ENCODE measurements around the gene ERBB4. TPM values are rescaled to one million over a fixed set of nuclear protein-coding genes. Genes with fewer than 3 reads are reported as not detected.
A peak's percentile ranks its signal among the peaks of the same experiment; 100 is the strongest.

Gene ERBB4
- polyA plus RNA-seq, 1 donor from 2014 or later: not detected

DNA sequence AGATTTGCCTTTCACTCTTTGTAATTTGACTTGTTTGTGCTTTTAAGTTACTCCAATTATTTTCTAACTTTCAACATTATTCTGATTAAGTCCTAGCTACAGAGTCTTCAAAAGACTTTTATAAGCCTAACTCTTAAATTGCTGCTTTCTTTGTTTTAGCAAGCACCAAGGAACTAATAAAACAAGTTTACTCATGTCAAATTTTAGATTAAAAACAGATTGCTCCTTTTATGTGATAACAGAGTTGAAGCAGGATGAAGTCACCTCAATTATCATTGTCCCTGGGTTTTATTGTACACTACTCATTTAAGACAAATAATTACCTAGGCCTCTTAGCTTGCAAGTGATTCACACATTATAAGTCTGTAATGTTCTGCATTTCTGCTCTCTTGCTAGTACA is 678.4 kb downstream of the ERBB4 start:
- no peak overlapping the region for H3K27ac Mint-ChIP-seq
- peaks cover 0 to 4% (median 2%) of the 10 kb centered on the region in 3 donors for H3K9me3 Mint-ChIP-seq
- H3K36me3 Mint-ChIP-seq: no peaks in the 10 kb centered on the region
- H3K4me1 Mint-ChIP-seq: no peaks in the 10 kb centered on the region
- H3K27me3 Mint-ChIP-seq: no peaks in the 10 kb centered on the region
- no peak overlapping the region for H3K4me3 Mint-ChIP-seq

- H3K36me3 Mint-ChIP-seq: no peaks in the 10 kb centered on the region
- H3K4me3 Mint-ChIP-seq: no peak overlapping the region
- H3K27me3 Mint-ChIP-seq: no peaks in the 10 kb centered on the region
- no peaks in the 10 kb centered on the region for H3K9me3 Mint-ChIP-seq
- no peaks in the 10 kb centered on the region for H3K4me1 Mint-ChIP-seq
- H3K27ac Mint-ChIP-seq: no peak overlapping the region
Measured at GRCh38 chr2:211854832-211855231, 683.8 kb downstream of the ERBB4 start.

DNA sequence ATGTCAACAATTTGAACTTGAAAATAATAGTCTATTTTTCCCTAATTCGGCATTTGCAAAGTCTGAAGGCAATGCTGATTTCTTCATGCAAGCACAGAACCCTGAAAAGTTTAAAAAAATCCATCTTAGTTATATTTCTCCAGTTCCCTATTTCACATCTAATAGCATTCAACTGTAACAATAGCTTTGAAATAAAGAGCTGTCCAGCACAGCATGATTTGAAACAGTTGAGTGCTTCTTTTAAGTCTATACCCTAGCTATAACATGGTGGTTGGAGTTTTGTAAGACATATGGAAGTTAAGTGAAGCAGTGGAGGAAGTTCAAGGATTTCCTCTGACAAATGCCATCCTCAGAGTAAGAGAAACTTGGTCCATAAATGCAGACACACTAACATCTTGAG is 691.9 kb downstream of the ERBB4 start:
- Mint-ChIP-seq H3K27me3 (no peaks in the 10 kb centered on the region), H3K27ac (peak overlapping the region in 1 of 3 donors; percentile 15), H3K4me1 (no peaks in the 10 kb centered on the region), H3K36me3 (no peaks in the 10 kb centered on the region), H3K4me3 (no peak overlapping the region), H3K9me3 (peaks cover 0 to 1% (median 0%) of the 10 kb centered on the region in 3 donors)

DNA sequence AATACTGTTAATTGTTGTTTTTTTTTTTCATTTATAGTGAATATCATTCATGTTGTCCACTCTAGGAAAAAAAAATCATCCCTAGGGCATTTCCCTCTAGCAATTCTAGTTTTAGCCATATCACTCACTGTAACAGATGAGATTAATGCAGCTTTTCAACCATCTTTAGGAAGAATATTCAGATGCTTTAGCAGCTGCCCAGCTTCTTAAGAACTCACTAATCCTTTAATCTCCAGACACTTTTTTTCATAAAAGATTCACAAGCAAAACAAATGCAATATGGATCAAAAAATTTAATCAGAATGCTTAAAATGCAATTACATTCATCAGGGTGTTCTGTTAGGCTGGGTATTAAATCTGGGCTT is 692.6 kb downstream of the ERBB4 start:
- Mint-ChIP-seq H3K4me3 (no peak overlapping the region), H3K27me3 (no peaks in the 10 kb centered on the region), H3K9me3 (peaks cover 0 to 1% (median 0%) of the 10 kb centered on the region in 3 donors), H3K36me3 (no peaks in the 10 kb centered on the region), H3K4me1 (no peaks in the 10 kb centered on the region), H3K27ac (no peak overlapping the region)

GRCh38 chr2:211845338-211846035 is 693.1 kb downstream of the ERBB4 start:
- no peak overlapping the region for H3K4me3 Mint-ChIP-seq
- H3K36me3 Mint-ChIP-seq: no peaks in the 10 kb centered on the region
- no peak overlapping the region for H3K27ac Mint-ChIP-seq
- no peaks in the 10 kb centered on the region for H3K27me3 Mint-ChIP-seq
- peaks cover 0 to 1% (median 0%) of the 10 kb centered on the region in 3 donors for H3K9me3 Mint-ChIP-seq
- H3K4me1 Mint-ChIP-seq: no peaks in the 10 kb centered on the region

GRCh38 chr2:211837706-211838105 is 700.9 kb downstream of the ERBB4 start:
- no peak overlapping the region for H3K27ac Mint-ChIP-seq
- H3K27me3 Mint-ChIP-seq: no peaks in the 10 kb centered on the region
- no peaks in the 10 kb centered on the region for H3K4me1 Mint-ChIP-seq
- peaks cover 0 to 13% (median 0%) of the 10 kb centered on the region in 3 donors for H3K9me3 Mint-ChIP-seq
- H3K4me3 Mint-ChIP-seq: no peak overlapping the region
- no peaks in the 10 kb centered on the region for H3K36me3 Mint-ChIP-seq

- Mint-ChIP-seq H3K36me3 (no peaks in the 10 kb centered on the region), H3K4me3 (no peak overlapping the region)
Measured at GRCh38 chr2:211837206-211837605, 701.4 kb downstream of the ERBB4 start.

DNA sequence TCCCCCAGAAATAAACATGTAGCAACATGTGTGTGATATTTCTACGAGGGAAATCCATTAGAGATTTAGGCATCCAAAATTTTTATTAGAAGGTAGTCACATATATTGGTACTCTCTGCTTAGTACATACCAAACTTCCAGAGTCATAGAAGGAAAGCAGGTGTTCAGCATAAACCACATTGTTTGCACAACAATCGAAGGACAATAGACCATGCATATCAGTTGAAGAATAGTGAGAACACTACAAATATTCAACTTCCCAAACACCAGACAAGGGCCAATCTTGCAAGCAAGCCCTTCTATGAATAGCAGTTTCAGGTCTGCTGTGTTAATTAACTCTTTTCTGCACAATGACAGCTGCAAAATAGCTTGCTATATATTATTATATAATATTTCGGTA is 702.2 kb downstream of the ERBB4 start:
- H3K27ac Mint-ChIP-seq: no peak overlapping the region

More at GRCh38 chr2:211837206-211837605, 701.4 kb downstream of the ERBB4 start:
- H3K27me3 Mint-ChIP-seq: no peaks in the 10 kb centered on the region
- peaks cover 0 to 13% (median 0%) of the 10 kb centered on the region in 3 donors for H3K9me3 Mint-ChIP-seq
- H3K4me1 Mint-ChIP-seq: no peaks in the 10 kb centered on the region
- H3K27ac Mint-ChIP-seq: no peak overlapping the region

GRCh38 chr2:211835695-211836094 is 702.9 kb downstream of the ERBB4 start:
- H3K4me3 Mint-ChIP-seq: no peak overlapping the region
- H3K9me3 Mint-ChIP-seq: peaks cover 0 to 13% (median 1%) of the 10 kb centered on the region in 3 donors
- H3K27me3 Mint-ChIP-seq: no peaks in the 10 kb centered on the region
- no peak overlapping the region for H3K27ac Mint-ChIP-seq
- no peaks in the 10 kb centered on the region for H3K36me3 Mint-ChIP-seq
- no peaks in the 10 kb centered on the region for H3K4me1 Mint-ChIP-seq

More for the DNA sequence above, 702.2 kb downstream of the ERBB4 start:
- H3K4me1 Mint-ChIP-seq: no peaks in the 10 kb centered on the region
- peaks cover 0 to 13% (median 0%) of the 10 kb centered on the region in 3 donors for H3K9me3 Mint-ChIP-seq
- H3K4me3 Mint-ChIP-seq: no peak overlapping the region
- no peaks in the 10 kb centered on the region for H3K36me3 Mint-ChIP-seq
- no peaks in the 10 kb centered on the region for H3K27me3 Mint-ChIP-seq

DNA sequence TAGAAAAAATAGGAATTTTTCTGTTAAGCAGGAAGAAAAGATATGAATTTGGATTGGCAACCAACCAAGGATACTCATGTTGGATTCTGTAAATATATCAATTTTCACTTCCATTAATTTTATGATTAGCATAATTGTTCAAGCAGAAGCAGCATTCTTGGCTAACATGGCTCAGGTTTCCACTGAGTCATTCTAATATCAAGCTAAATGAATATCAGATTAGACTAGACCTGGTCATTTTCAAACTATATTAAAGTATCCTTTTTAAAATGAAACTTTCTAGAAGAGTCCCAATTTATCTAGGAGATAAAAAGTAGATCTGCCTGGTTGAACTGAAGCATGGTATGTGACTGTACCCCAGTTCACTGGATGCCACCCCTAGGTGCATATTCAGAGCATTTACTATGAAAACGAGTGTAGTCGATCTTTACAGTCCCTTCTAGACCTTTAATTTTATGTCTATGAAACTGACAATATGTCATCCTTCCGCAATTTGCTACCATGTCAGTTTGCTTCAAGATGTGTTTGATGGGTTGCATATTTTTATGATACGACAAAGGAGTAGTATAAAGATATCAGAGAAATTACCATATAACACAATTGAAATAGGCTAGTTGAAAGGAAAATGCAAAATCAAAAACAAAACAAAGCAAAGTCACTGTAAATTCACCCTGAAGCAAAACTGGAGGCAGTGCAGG is 704.9 kb downstream of the ERBB4 start:
- Mint-ChIP-seq H3K4me1 (no peaks in the 10 kb centered on the region), H3K4me3 (no peak overlapping the region), H3K27ac (no peak overlapping the region), H3K27me3 (no peaks in the 10 kb centered on the region), H3K9me3 (peaks cover 0 to 8% (median 1%) of the 10 kb centered on the region in 3 donors), H3K36me3 (no peaks in the 10 kb centered on the region)

DNA sequence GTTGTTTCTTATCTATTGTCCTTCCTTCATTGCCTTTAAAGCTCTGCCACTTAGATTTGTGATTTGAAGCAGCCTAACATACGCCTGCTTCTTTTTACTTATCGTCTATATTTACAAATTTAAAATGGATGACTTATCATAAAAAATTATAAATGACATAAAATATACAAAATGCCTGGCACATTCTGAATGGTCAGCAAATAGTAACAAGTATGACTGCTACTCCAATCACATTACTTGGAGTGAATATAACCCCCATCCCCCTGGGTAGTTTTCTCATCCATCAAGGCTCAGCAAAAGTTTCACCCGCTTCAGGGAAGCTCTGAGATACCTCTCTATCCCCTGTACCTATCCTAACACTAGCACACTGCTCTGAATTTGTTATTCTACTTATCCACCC is 708.9 kb downstream of the ERBB4 start:
- no peaks in the 10 kb centered on the region for H3K36me3 Mint-ChIP-seq
- H3K9me3 Mint-ChIP-seq: peaks cover 0 to 1% (median 0%) of the 10 kb centered on the region in 3 donors
- H3K27me3 Mint-ChIP-seq: no peaks in the 10 kb centered on the region
- H3K27ac Mint-ChIP-seq: no peak overlapping the region
- H3K4me1 Mint-ChIP-seq: no peaks in the 10 kb centered on the region
- no peak overlapping the region for H3K4me3 Mint-ChIP-seq

DNA sequence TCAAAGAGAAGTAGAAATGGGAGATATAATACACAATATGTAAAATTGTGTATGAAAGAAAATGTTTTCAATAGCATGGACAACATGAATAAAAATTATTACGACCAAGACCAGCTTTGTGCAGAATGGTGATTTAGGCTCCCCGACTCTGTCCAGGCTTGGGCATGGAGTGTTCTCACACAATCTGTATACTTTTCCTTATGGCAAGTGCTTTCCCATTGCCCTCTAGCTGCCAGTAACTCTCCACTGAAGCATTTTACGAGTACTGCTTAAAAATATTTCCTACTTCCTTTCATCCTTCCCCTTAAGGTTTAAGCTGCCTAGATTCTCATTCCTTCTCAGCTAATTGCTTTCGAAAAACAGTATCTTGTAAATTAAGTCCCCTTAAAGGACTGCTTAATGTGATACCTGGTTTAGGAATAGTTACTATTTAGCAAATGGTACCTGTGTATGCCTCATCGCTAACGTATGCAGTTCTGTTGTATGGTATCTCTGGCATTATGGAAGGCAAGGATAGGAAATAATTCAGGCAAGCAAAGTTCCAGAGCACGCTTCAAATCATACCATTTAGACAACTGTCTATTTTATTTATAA is 714.6 kb downstream of the ERBB4 start:
- Mint-ChIP-seq H3K4me3 (no peak overlapping the region), H3K36me3 (no peaks in the 10 kb centered on the region), H3K27ac (no peak overlapping the region), H3K27me3 (no peaks in the 10 kb centered on the region), H3K4me1 (no peaks in the 10 kb centered on the region), H3K9me3 (peaks cover 0 to 14% (median 3%) of the 10 kb centered on the region in 3 donors)

- no peaks in the 10 kb centered on the region for H3K4me1 Mint-ChIP-seq
- H3K4me3 Mint-ChIP-seq: no peak overlapping the region
- H3K27ac Mint-ChIP-seq: no peak overlapping the region
- H3K9me3 Mint-ChIP-seq: peaks cover 0 to 14% (median 3%) of the 10 kb centered on the region in 3 donors
- no peaks in the 10 kb centered on the region for H3K36me3 Mint-ChIP-seq
- no peaks in the 10 kb centered on the region for H3K27me3 Mint-ChIP-seq
Measured at GRCh38 chr2:211822686-211823335, 715.8 kb downstream of the ERBB4 start.

GRCh38 chr2:211816754-211817153 is 721.8 kb downstream of the ERBB4 start:
- Mint-ChIP-seq H3K9me3 (peaks cover 0 to 11% (median 1%) of the 10 kb centered on the region in 3 donors), H3K4me3 (no peak overlapping the region), H3K4me1 (no peaks in the 10 kb centered on the region), H3K27ac (no peak overlapping the region), H3K36me3 (no peaks in the 10 kb centered on the region), H3K27me3 (no peaks in the 10 kb centered on the region)

GRCh38 chr2:211812587-211812986 is 726.0 kb downstream of the ERBB4 start:
- Mint-ChIP-seq H3K4me1 (peaks cover 0 to 1% (median 0%) of the 10 kb centered on the region in 3 donors), H3K27ac (no peak overlapping the region), H3K27me3 (no peaks in the 10 kb centered on the region), H3K9me3 (peaks cover 0 to 2% (median 0%) of the 10 kb centered on the region in 3 donors), H3K36me3 (peaks cover 2% of the 10 kb centered on the region), H3K4me3 (no peak overlapping the region)

Data from IgD-negative memory B cell (primary cell).